H1 (cell line): ENCODE results near the gene TAF1B. TPM values are rescaled to one million over a fixed set of nuclear protein-coding genes. Genes with fewer than 3 reads are reported as not detected.

Experiments
- CTCF ChIA-PET: fragments of 300-600 bp; sonication (Branson Sonifier 250); formaldehyde crosslinking; loops from one replicate; lab custom pipeline; 2021; ENCODE audit not compliant: partially characterized antibody; lab: Charles Lee
- POLR2A ChIA-PET: fragments of 300-600 bp; sonication (Branson Sonifier 250); formaldehyde crosslinking; loops from one replicate; lab custom pipeline; 2021; ENCODE audit warnings: inconsistent platforms; ENCODE audit not compliant: partially characterized antibody; lab: Charles Lee
- DNase-seq, 2 experiments: peaks; one replicate each; pipeline versions ENCODE4 v3.0.0 to v3.0.0-alpha.2; 2010 to 2022; ENCODE audit warnings: low spot score in 2 of 2, low read depth in 1 of 2, mixed read lengths in 1 of 2
- FAIRE-seq: peaks from 2 replicates; lab custom pipeline; 2011; peaks lifted over from hg19 to GRCh38; lab: Jason Lieb, UNC
- H2AFZ ChIP-seq: 2 replicates; pipeline ENCODE4 v1.8.1; 2012; ENCODE audit warnings: low read length, inconsistent platforms
- H2AK5ac ChIP-seq: 2 replicates; pipeline ENCODE4 v1.6.1; 2013; ENCODE audit warnings: low read depth, low read length
- H2BK120ac ChIP-seq: replicated peaks from 2 replicates; pipeline ENCODE3; 2013; ENCODE audit warnings: low read depth, low read length, inconsistent platforms
- H2BK12ac ChIP-seq: 2 replicates; pipeline ENCODE4 v1.6.1; 2013; ENCODE audit warnings: low read depth, low read length
- H2BK15ac ChIP-seq: 2 replicates; pipeline ENCODE4 v1.6.1; 2013; ENCODE audit warnings: low read length
- H2BK20ac ChIP-seq: 2 replicates; pipeline ENCODE4 v1.6.1; 2013; ENCODE audit warnings: low read length
- H2BK5ac ChIP-seq: 2 replicates; pipeline ENCODE4 v1.6.1; 2013; ENCODE audit warnings: low read depth, low read length
- H3K14ac ChIP-seq: 2 replicates; pipeline ENCODE4 v1.6.1; 2013; ENCODE audit warnings: inconsistent platforms; ENCODE audit not compliant: insufficient read length
- H3K18ac ChIP-seq: 2 replicates; pipeline ENCODE4 v1.6.1; 2013; ENCODE audit warnings: low read length; ENCODE audit errors: extremely low read depth
- H3K23ac ChIP-seq: 2 replicates; pipeline ENCODE4 v1.6.1; 2013; ENCODE audit warnings: inconsistent platforms; ENCODE audit not compliant: insufficient read length
- H3K23me2 ChIP-seq: 2 replicates; pipeline ENCODE4 v1.6.1; 2013; ENCODE audit warnings: low read depth, low read length
- H3K27ac ChIP-seq: 2 replicates; pipeline ENCODE4 v1.6.1; 2011; ENCODE audit warnings: low read depth, low read length, inconsistent platforms
- H3K27me3 ChIP-seq, 4 experiments: replicated peaks in 1 of 4; 1 replicate in 1 of 4; 2 replicates in 3 of 4; pipeline versions ENCODE4 v1.6.1 to v1.8.1; 2011 to 2013; ENCODE audit warnings: low read length in 3 of 4, mild to moderate bottlenecking in 3 of 4, inconsistent platforms in 2 of 4, mixed read lengths in 2 of 4, moderate library complexity in 1 of 4; ENCODE audit not compliant: control insufficient read depth in 3 of 4, insufficient read depth in 3 of 4; ENCODE audit errors: extremely low read depth in 1 of 4
- H3K36me3 ChIP-seq, 4 experiments: 2 replicates each; pipeline versions ENCODE4 v1.6.1 to v1.8.1; 2011 to 2013; ENCODE audit warnings: mild to moderate bottlenecking in 4 of 4, low read length in 3 of 4, moderate library complexity in 2 of 4, control low read depth in 1 of 4, inconsistent platforms in 1 of 4; ENCODE audit not compliant: insufficient read depth in 4 of 4, control insufficient read depth in 2 of 4
- H3K4ac ChIP-seq: replicated peaks from 2 replicates; pipeline ENCODE3; 2013; ENCODE audit warnings: low read length, low read depth, mixed read lengths, inconsistent platforms; ENCODE audit not compliant: insufficient read length
- H3K4me1 ChIP-seq, 4 experiments: replicated peaks in 1 of 4; 1 replicate in 1 of 4; 2 replicates in 3 of 4; pipeline versions ENCODE4 v1.6.1 to v1.8.1; 2011 to 2013; ENCODE audit warnings: low read length in 3 of 4, inconsistent platforms in 2 of 4, mixed read lengths in 1 of 4; ENCODE audit not compliant: insufficient read depth in 4 of 4, control insufficient read depth in 3 of 4
- H3K4me2 ChIP-seq, 2 experiments: 2 replicates each; pipeline versions ENCODE4 v1.6.1 to v1.8.1; 2011 to 2013; ENCODE audit warnings: low read depth in 2 of 2, low read length in 2 of 2, control low read depth in 1 of 2, inconsistent platforms in 1 of 2, mild to moderate bottlenecking in 1 of 2; ENCODE audit not compliant: insufficient read depth in 1 of 2
- H3K4me3 ChIP-seq, 4 experiments: fragments of 200-600, 300-600 bp in 1 of 4; sonication (generic), shearing (Covaris generic), sonication (Bioruptor Twin) in 1 of 4; 2 replicates each; pipeline versions ENCODE4 v1.5.1 to v1.8.1; 2011 to 2016; ENCODE audit warnings: low read length in 4 of 4, low read depth in 3 of 4, control low read depth in 2 of 4, inconsistent platforms in 2 of 4, mild to moderate bottlenecking in 2 of 4, mixed read lengths in 1 of 4, moderate library complexity in 1 of 4; ENCODE audit not compliant: insufficient read depth in 2 of 4; ENCODE audit errors: extremely low read depth in 1 of 4
- H3K56ac ChIP-seq: replicated peaks from 2 replicates; pipeline ENCODE3; 2013; ENCODE audit warnings: low read depth, mild to moderate bottlenecking, mixed read lengths, low read length, inconsistent platforms; ENCODE audit not compliant: insufficient read length
- H3K79me1 ChIP-seq: 2 replicates; pipeline ENCODE4 v1.6.1; 2013; ENCODE audit warnings: low read depth, low read length, control low read depth
- H3K79me2 ChIP-seq, 2 experiments: 2 replicates each; pipeline versions ENCODE4 v1.6.1 to v1.8.1; 2012 to 2013; ENCODE audit warnings: low read length in 2 of 2, mild to moderate bottlenecking in 2 of 2, inconsistent platforms in 1 of 2; ENCODE audit not compliant: insufficient read depth in 2 of 2, control insufficient read depth in 1 of 2
- H3K9ac ChIP-seq, 4 experiments: replicated peaks in 1 of 4; 1 replicate in 1 of 4; 2 replicates in 3 of 4; pipeline versions ENCODE4 v1.6.1 to v1.8.1; 2011 to 2013; ENCODE audit warnings: low read depth in 3 of 4, low read length in 3 of 4, control low read depth in 2 of 4, mild to moderate bottlenecking in 2 of 4, moderate library complexity in 2 of 4, inconsistent platforms in 1 of 4; ENCODE audit errors: extremely low read depth in 1 of 4
- H3K9me3 ChIP-seq, 2 experiments: 2 replicates each; pipeline versions ENCODE4 v1.6.1 to v1.8.1; 2012 to 2013; ENCODE audit warnings: mild to moderate bottlenecking in 2 of 2, moderate library complexity in 2 of 2, control low read depth in 1 of 2, inconsistent platforms in 1 of 2, low read depth in 1 of 2, low read length in 1 of 2, mixed read lengths in 1 of 2; ENCODE audit not compliant: insufficient read depth in 2 of 2
- H4K20me1 ChIP-seq, 2 experiments: replicated peaks in 1 of 2; 2 replicates each; pipeline versions ENCODE3 to v1.8.1; 2011 to 2013; ENCODE audit warnings: inconsistent platforms in 2 of 2, low read length in 2 of 2, mild to moderate bottlenecking in 1 of 2; ENCODE audit not compliant: insufficient read depth in 2 of 2, control insufficient read depth in 1 of 2
- H4K5ac ChIP-seq: 2 replicates; pipeline ENCODE4 v1.6.1; 2013; ENCODE audit warnings: low read length, low read depth, mixed read lengths, inconsistent platforms; ENCODE audit not compliant: insufficient read length
- H4K8ac ChIP-seq: 2 replicates; pipeline ENCODE4 v1.8.0; 2013; ENCODE audit warnings: mild to moderate bottlenecking, moderate library complexity, low read length, inconsistent platforms; ENCODE audit not compliant: insufficient read depth; ENCODE audit errors: extremely low read depth
- H4K91ac ChIP-seq: replicated peaks from 2 replicates; pipeline ENCODE3; 2013; ENCODE audit warnings: low read length, mixed read lengths, inconsistent platforms; ENCODE audit not compliant: insufficient read length
- JUN ChIP-seq: IDR thresholded peaks from 2 replicates; pipeline ENCODE4 v1.6.1; 2011; ENCODE audit warnings: low read depth, mild to moderate bottlenecking, improper control_type of control experiment, low read length
- KDM4A ChIP-seq: IDR thresholded peaks from one replicate; pipeline ENCODE4 v1.7.1; 2012; ENCODE audit warnings: low read depth, mild to moderate bottlenecking, moderate library complexity, low read length, inconsistent platforms; ENCODE audit not compliant: severe bottlenecking
- POU5F1 ChIP-seq: IDR thresholded peaks from 2 replicates; pipeline ENCODE4 v1.6.1; 2011; ENCODE audit warnings: low read depth, mild to moderate bottlenecking, low read length, moderate library complexity
- RFX5 ChIP-seq: IDR thresholded peaks from 2 replicates; pipeline ENCODE4 v1.6.1; 2011; ENCODE audit warnings: low read depth, low read length, improper control_type of control experiment, borderline replicate concordance
- SP2 ChIP-seq: IDR thresholded peaks from 2 replicates; pipeline ENCODE4 v1.6.1; 2012; ENCODE audit warnings: mild to moderate bottlenecking, low read length, inconsistent platforms
- WGBS, 2 experiments: shearing (Covaris generic) in 1 of 2; methylation state at CpG; one replicate each; pipeline versions ENCODE4 v1.1.6 to v1.1.7; 2013 to 2015; ENCODE audit warnings: low lambda C conversion rate in 2 of 2, mixed read lengths in 2 of 2, inconsistent platforms in 1 of 2, low coverage in 1 of 2, missing lambda C conversion rate in 1 of 2; ENCODE audit not compliant: insufficient replicate concordance in 2 of 2, insufficient coverage in 1 of 2, insufficient read length in 1 of 2; ENCODE audit errors: extremely low coverage in 1 of 2, missing lambda C conversion rate in 1 of 2; 5-methylcytosine and 5-hydroxymethylcytosine counted together
- polyA plus RNA-seq, 7 experiments: library from polyadenylated mRNA; depleted of rRNA in 3 of 7; stranded (reverse) in 5 of 7; unstranded in 2 of 7; fragments of >200 nt in 5 of 7; fragments of 200-250 nt in 2 of 7; gene quantifications; 1 replicate in 5 of 7; 2 replicates in 1 of 7; 4 replicates in 1 of 7; pipeline versions ENCODE4 v1.2.1 to v1.2.3, GENCODE V29; 2011 to 2013; ENCODE audit warnings: missing spikeins in 2 of 7, mixed read lengths in 2 of 7
- total RNA-seq: library from RNA; stranded (reverse); fragmentation: NEBNext Ultra II Directional; extraction: Animal tissue kit (Norgen Biotek cat#: 25700); gene quantifications from 2 replicates; pipeline ENCODE4 v1.2.1, GENCODE V29; 2021
- TF ChIP-seq, protein P1 (sequence below), 3 experiments: IDR thresholded peaks; 1 replicate in 2 of 3; 2 replicates in 1 of 3; pipeline versions ENCODE4 v1.5.1 to v1.6.1; 2011; ENCODE audit warnings: low read length in 3 of 3, mild to moderate bottlenecking in 3 of 3, inconsistent platforms in 2 of 3, low read depth in 1 of 3, moderate library complexity in 1 of 3; ENCODE audit not compliant: insufficient read depth in 1 of 3; ENCODE audit errors: control extremely low read depth in 1 of 3

Gene TAF1B
- total and polyA plus RNA-seq, 2 of the 8 experiments (the other 6 are each of a cell fraction or from before 2014, with no cell fraction given) = 6.6 to 25.2 TPM

- no peak overlapping the region for H2AFZ ChIP-seq
- H3K4me1 ChIP-seq = no peaks in the 10 kb centered on the region
- ChIA-PET POLR2A (no interaction called here), CTCF (interaction anchor here (0.6 to 1.2 kb wide), 3 partner anchors 63 to 151 kb away, joined by 3 to 4 read pairs (median 3); no protein-coding TSS in a partner anchor)
- no peak overlapping the region for H3K4me2 ChIP-seq
- no peak overlapping the region for H3K23ac ChIP-seq
- H4K20me1 ChIP-seq = no peaks in the 10 kb centered on the region
- no peak overlapping the region for H3K14ac ChIP-seq
- FAIRE-seq = no peak
- no peaks in the 10 kb centered on the region for H3K79me2 ChIP-seq
- H2AK5ac ChIP-seq = no peak overlapping the region
- H4K8ac ChIP-seq = no peak overlapping the region
- DNase-seq = no peak
- H3K56ac ChIP-seq = no peak overlapping the region
- H3K9me3 ChIP-seq = no peaks in the 10 kb centered on the region
- H3K9ac ChIP-seq = no peak overlapping the region
- 86% methylated on average over 2 of the region's 2 CpGs; no CpG with 5 or more reads in 1 of the 2 experiments for WGBS, 2 experiments
- H3K79me1 ChIP-seq = no peaks in the 10 kb centered on the region
- no peak overlapping the region for H3K27ac ChIP-seq
- H3K18ac ChIP-seq = no peak overlapping the region
- H4K91ac ChIP-seq = no peak overlapping the region
- H3K4ac ChIP-seq = no peak overlapping the region
- no peak overlapping the region for H3K4me3 ChIP-seq
- H4K5ac ChIP-seq = no peak overlapping the region
- no peak overlapping the region for H2BK15ac ChIP-seq
- TF ChIP-seq KDM4A (no peak), SP2 (no peak), JUN (no peak), POU5F1 (no peak), RFX5 (no peak)
- TF ChIP-seq, protein P1, sequence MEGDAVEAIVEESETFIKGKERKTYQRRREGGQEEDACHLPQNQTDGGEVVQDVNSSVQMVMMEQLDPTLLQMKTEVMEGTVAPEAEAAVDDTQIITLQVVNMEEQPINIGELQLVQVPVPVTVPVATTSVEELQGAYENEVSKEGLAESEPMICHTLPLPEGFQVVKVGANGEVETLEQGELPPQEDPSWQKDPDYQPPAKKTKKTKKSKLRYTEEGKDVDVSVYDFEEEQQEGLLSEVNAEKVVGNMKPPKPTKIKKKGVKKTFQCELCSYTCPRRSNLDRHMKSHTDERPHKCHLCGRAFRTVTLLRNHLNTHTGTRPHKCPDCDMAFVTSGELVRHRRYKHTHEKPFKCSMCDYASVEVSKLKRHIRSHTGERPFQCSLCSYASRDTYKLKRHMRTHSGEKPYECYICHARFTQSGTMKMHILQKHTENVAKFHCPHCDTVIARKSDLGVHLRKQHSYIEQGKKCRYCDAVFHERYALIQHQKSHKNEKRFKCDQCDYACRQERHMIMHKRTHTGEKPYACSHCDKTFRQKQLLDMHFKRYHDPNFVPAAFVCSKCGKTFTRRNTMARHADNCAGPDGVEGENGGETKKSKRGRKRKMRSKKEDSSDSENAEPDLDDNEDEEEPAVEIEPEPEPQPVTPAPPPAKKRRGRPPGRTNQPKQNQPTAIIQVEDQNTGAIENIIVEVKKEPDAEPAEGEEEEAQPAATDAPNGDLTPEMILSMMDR (IDR thresholded peaks at IDR 0.05; ENCODE audit: control extremely low read depth in 1 of 3, insufficient read depth in 1 of 3, low read depth in 1 of 3, low read length in 3 of 3) = no peak
- no peaks in the 10 kb centered on the region for H3K27me3 ChIP-seq
- no peak overlapping the region for H2BK20ac ChIP-seq
- H3K36me3 ChIP-seq = peaks cover 0 to 39% (median 6%) of the 10 kb centered on the region in 4 experiments; a peak in 4 of 8 replicates
- H2BK120ac ChIP-seq = no peak overlapping the region
- H2BK5ac ChIP-seq = no peak overlapping the region
- no peak overlapping the region for H2BK12ac ChIP-seq
- H3K23me2 ChIP-seq = no peaks in the 10 kb centered on the region
Measured at GRCh38 chr2:9877726-9878125, 34.5 kb downstream of the TAF1B start.
